K562 (cell line): ENCODE data around the gene ZBTB32. TPM values are rescaled to one million over a fixed set of nuclear protein-coding genes. Genes with fewer than 3 reads are reported as not detected.

Experiments
- CBX8 ChIP-seq: fragments of 200-600 bp; sonication (generic); IDR thresholded peaks from 2 replicates; pipeline ENCODE4 v1.6.1; 2012; ENCODE audit warnings: borderline replicate concordance, mixed run types, low read depth, mild to moderate bottlenecking, moderate library complexity, mixed read lengths, low read length, control low read depth, inconsistent platforms; ENCODE audit not compliant: poor library complexity, severe bottlenecking; ENCODE audit errors: extremely low read depth
- FOSL1 ChIP-seq: fragments of 200-800 bp; sonication (Bioruptor generic); conservative IDR thresholded peaks from 2 replicates; pipeline ENCODE4 v1.6.1; 2016; ENCODE audit warnings: missing genetic modification characterization, missing compliant biosample characterization
- FOXP1 ChIP-seq: sonication (generic); formaldehyde crosslinking; IDR thresholded peaks from 2 replicates; pipeline ENCODE4 v1.8.0; 2022; ENCODE audit warnings: mild to moderate bottlenecking, missing genetic modification reagents
- HEY1 ChIP-seq: fragments of 250-450 bp; sonication (Bioruptor Pico); IDR thresholded peaks from 2 replicates; pipeline ENCODE4 v1.5.0; 2020; ENCODE audit warnings: mild to moderate bottlenecking, moderate library complexity, borderline replicate concordance
- MTA3 ChIP-seq: fragments of 450-650 bp; formaldehyde crosslinking; IDR thresholded peaks from 2 replicates; pipeline ENCODE4 v1.6.1; 2017; ENCODE audit warnings: mild to moderate bottlenecking, borderline replicate concordance
- NFIC ChIP-seq: fragments of 450-650 bp; IDR thresholded peaks from 2 replicates; pipeline ENCODE4 v1.6.1; 2017; ENCODE audit warnings: mild to moderate bottlenecking, inconsistent platforms
- NFXL1 ChIP-seq: fragments of 450-650 bp; formaldehyde crosslinking; IDR thresholded peaks from 2 replicates; pipeline ENCODE4 v1.4.0; 2021; ENCODE audit warnings: mild to moderate bottlenecking
- POLR2H ChIP-seq: IDR thresholded peaks from 2 replicates; pipeline ENCODE4 v1.6.1; 2016; ENCODE audit warnings: missing genetic modification characterization, low read depth, mild to moderate bottlenecking, control low read depth, missing compliant biosample characterization, moderate library complexity
- RBM34 ChIP-seq: fragments of 200-400 bp; formaldehyde crosslinking; IDR thresholded peaks from 2 replicates; pipeline ENCODE4 v1.6.1; 2018; ENCODE audit warnings: low read length, borderline replicate concordance; ENCODE audit not compliant: insufficient read depth
- ZBTB5 ChIP-seq: fragments of 450-650 bp; IDR thresholded peaks from 2 replicates; pipeline ENCODE4 v1.6.1; 2017; ENCODE audit warnings: antibody characterized with exemption
- ZFP36 ChIP-seq: fragments of 150-350 bp; IDR thresholded peaks from 2 replicates; pipeline ENCODE4 v1.6.1; 2018; ENCODE audit warnings: low read length, low read depth; ENCODE audit not compliant: partially characterized antibody
- ZFX ChIP-seq: sonication (generic); formaldehyde crosslinking; IDR thresholded peaks from 2 replicates; pipeline ENCODE4 v1.8.0; 2022; ENCODE audit warnings: mild to moderate bottlenecking, missing genetic modification reagents, moderate library complexity
- ZNF561 ChIP-seq: fragments of 450-650 bp; formaldehyde crosslinking; conservative IDR thresholded peaks from 2 replicates; pipeline ENCODE4 v1.4.0; 2020; ENCODE audit warnings: mild to moderate bottlenecking, moderate library complexity
- ZNF584 ChIP-seq: fragments of 200-800 bp; sonication (Bioruptor generic); IDR thresholded peaks from 2 replicates; pipeline ENCODE4 v1.6.1; 2016; ENCODE audit warnings: low read depth, mild to moderate bottlenecking, missing genetic modification characterization, missing compliant biosample characterization
- polyA plus RNA-seq, 8 experiments: library from polyadenylated mRNA; depleted of rRNA in 4 of 8; stranded (reverse) in 5 of 8; unstranded in 3 of 8; fragments of >200 nt; fragmentation: Nextera tagmentation in 2 of 8; fragmentation: Illumina TruSeq in 1 of 8; extraction: Ambion mirVana in 2 of 8; extraction: Trizol in 1 of 8; gene quantifications; 2 replicates each; pipeline versions ENCODE4 v1.2.1 to v1.2.3, GENCODE V29; 2011 to 2014; ENCODE audit warnings: inconsistent platforms in 1 of 8, missing spikeins in 1 of 8
- total RNA-seq, 7 experiments: library from RNA; depleted of rRNA in 6 of 7; stranded (reverse); fragments of >200 nt in 6 of 7; fragmentation: Illumina TruSeq in 2 of 7; extraction: Trizol in 2 of 7; gene quantifications; 2 replicates each; pipeline versions ENCODE4 v1.2.1 to v1.2.3, GENCODE V29; 2011 to 2021; ENCODE audit warnings: low replicate concordance in 1 of 7
- TF ChIP-seq, protein P1 (sequence below): sonication (generic); formaldehyde crosslinking; IDR thresholded peaks from 2 replicates; pipeline ENCODE4 v1.8.1; 2022; ENCODE audit warnings: missing genetic modification reagents
- TF ChIP-seq, protein P2 (sequence below): fragments of 250-450 bp; sonication (Bioruptor Pico); IDR thresholded peaks from 2 replicates; pipeline ENCODE4 v1.4.0; 2020; ENCODE audit warnings: mild to moderate bottlenecking, moderate library complexity
- TF ChIP-seq, protein P3 (sequence below), 3 experiments: fragments of 200-800 bp in 1 of 3; sonication (Bioruptor generic) in 1 of 3; sonication (generic) in 1 of 3; formaldehyde crosslinking in 1 of 3; IDR thresholded peaks; 2 replicates each; pipeline versions ENCODE4 v1.6.1 to v1.8.0; 2016 to 2022; ENCODE audit warnings: mild to moderate bottlenecking in 2 of 3, missing compliant biosample characterization in 2 of 3, missing genetic modification characterization in 2 of 3, missing genetic modification reagents in 1 of 3
- TF ChIP-seq, protein P4 (sequence below): fragments of 450-650 bp; formaldehyde crosslinking; IDR thresholded peaks from 2 replicates; pipeline ENCODE4 v1.4.0; 2020; ENCODE audit warnings: mild to moderate bottlenecking

Gene ZBTB32
- total and polyA plus RNA-seq, 9 of the 15 experiments (the other 6 are each of a cell fraction or from before 2014, with no cell fraction given), result 0.20 TPM; not detected in 8

DNA sequence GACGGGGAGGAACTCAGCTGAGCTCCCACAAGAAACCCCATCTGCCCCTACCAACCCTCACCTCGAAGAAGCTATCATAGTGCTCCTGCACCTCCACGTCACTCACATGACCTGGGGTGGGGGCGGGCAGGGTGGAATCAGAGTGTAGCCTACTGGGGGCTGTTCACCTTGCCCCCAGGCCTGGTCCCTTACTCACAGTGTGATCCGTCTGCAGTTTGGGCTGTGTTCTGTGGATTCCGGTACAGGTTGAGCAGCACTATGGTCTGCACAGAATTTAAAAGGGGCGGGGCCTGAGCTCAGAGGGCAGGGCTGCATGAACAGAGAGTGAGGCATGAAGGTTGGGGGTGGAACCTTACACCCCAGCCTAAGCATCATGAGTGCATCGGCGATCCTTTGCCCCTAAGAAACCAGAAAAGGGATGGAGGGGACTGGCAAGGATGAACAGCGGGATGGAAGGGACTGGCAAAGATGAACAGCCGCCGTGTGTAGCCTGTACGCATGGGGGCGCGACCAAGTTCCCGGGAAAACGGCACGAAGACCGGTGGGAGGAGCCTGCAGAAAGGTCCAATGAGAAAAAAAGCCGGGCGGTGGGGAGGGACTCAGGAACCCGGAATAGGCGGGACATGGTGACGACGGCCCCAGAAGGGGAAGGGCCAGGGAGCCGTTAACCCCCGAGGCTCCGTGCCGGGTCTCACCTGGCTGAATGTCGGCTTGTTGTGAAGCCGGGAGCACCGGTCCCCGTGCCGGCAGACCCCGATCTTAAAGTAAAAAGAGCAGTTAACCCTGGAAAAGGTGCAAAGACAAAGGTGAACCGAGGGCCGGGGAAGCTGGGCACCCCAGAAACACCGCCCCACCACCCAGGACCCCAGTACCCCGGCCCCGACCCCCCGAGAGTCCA lies 40.3 kb downstream of the ZBTB32 start (continued):
- TF ChIP-seq NFXL1 (CRISPR knock-in tag) (no peak), ZNF584 (no peak), FOSL1 (tag) (no peak), NFIC (0 out of 2 replicates have a peak, but pooled peaks have one; percentile 17), FOXP1 (CRISPR knock-in tag) (0 out of 2 replicates have a peak, but pooled peaks have one; percentile 30), RBM34 (no peak), ZFX (CRISPR knock-in tag) (peak; percentile 36; the same call in 1 of the 2 replicates), POLR2H (tag) (peak; percentile 76; the same call in 1 of the 2 replicates), MTA3 (peak; percentile 15; the same call in 1 of the 2 replicates), ZFP36 (peak; percentile 76), HEY1 (CRISPR knock-in tag) (no peak), ZBTB5 (no peak), CBX8 (no peak), ZNF561 (CRISPR knock-in tag) (no peak)
- TF ChIP-seq, protein P1, sequence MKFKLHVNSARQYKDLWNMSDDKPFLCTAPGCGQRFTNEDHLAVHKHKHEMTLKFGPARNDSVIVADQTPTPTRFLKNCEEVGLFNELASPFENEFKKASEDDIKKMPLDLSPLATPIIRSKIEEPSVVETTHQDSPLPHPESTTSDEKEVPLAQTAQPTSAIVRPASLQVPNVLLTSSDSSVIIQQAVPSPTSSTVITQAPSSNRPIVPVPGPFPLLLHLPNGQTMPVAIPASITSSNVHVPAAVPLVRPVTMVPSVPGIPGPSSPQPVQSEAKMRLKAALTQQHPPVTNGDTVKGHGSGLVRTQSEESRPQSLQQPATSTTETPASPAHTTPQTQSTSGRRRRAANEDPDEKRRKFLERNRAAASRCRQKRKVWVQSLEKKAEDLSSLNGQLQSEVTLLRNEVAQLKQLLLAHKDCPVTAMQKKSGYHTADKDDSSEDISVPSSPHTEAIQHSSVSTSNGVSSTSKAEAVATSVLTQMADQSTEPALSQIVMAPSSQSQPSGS (CRISPR knock-in tag), result no peak
- TF ChIP-seq, protein P2, sequence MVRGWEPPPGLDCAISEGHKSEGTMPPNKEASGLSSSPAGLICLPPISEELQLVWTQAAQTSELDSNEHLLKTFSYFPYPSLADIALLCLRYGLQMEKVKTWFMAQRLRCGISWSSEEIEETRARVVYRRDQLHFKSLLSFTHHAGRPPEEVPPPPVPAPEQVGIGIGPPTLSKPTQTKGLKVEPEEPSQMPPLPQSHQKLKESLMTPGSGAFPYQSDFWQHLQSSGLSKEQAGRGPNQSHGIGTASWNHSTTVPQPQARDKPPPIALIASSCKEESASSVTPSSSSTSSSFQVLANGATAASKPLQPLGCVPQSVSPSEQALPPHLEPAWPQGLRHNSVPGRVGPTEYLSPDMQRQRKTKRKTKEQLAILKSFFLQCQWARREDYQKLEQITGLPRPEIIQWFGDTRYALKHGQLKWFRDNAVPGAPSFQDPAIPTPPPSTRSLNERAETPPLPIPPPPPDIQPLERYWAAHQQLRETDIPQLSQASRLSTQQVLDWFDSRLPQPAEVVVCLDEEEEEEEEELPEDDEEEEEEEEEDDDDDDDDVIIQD, result no peak
- TF ChIP-seq, protein P3, sequence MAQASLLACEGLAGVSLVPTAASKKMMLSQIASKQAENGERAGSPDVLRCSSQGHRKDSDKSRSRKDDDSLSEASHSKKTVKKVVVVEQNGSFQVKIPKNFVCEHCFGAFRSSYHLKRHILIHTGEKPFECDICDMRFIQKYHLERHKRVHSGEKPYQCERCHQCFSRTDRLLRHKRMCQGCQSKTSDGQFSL (CRISPR knock-in tag; IDR thresholded peaks at IDR 0.05), result peak; percentile 46; the same call in 1 of the 2 replicates
- TF ChIP-seq, protein P3 (tag; IDR thresholded peaks at IDR 0.05), result no peak
- TF ChIP-seq, protein P4, sequence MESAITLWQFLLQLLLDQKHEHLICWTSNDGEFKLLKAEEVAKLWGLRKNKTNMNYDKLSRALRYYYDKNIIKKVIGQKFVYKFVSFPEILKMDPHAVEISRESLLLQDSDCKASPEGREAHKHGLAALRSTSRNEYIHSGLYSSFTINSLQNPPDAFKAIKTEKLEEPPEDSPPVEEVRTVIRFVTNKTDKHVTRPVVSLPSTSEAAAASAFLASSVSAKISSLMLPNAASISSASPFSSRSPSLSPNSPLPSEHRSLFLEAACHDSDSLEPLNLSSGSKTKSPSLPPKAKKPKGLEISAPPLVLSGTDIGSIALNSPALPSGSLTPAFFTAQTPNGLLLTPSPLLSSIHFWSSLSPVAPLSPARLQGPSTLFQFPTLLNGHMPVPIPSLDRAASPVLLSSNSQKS (CRISPR knock-in tag), result no peak
